ENCODE results near the gene SPHKAP.
A peak's percentile ranks its signal among the peaks of the same experiment; 100 is the strongest.
"Not testable (repeated sequence)": the region's sequence is repeated elsewhere in the genome, so short reads cannot be mapped to it uniquely, and the experiment has no call there.

Gene SPHKAP

GRCh38 chr2:228181098-228182019, at the start of gene SPHKAP:
Gene SPHKAP, minus strand, starts transcription at chr2:228181687. Its CDS starts 89 bp downstream, at chr2:228181598.
- ATAC-seq: peak; percentile 16; the same call in 1 of the 3 replicates
- TF ChIP-seq CSDC2 (CRISPR knock-in tag; IDR thresholded peaks at IDR 0.05): no peak
- no peak for TF ChIP-seq ZNF565 (CRISPR knock-in tag; conservative IDR thresholded peaks at IDR 0.05; ENCODE audit: low read depth)

- no peak for ATAC-seq
- TF ChIP-seq OSR1 (CRISPR knock-in tag; IDR thresholded peaks at IDR 0.05) (no peak), ESRRG (CRISPR knock-in tag; IDR thresholded peaks at IDR 0.05) (no peak), PPARA (CRISPR knock-in tag; IDR thresholded peaks at IDR 0.05; ENCODE audit: borderline replicate concordance) (no peak), ZFP3 (CRISPR knock-in tag; IDR thresholded peaks at IDR 0.05) (no peak), PATZ1 (CRISPR knock-in tag; IDR thresholded peaks at IDR 0.05; ENCODE audit: borderline replicate concordance) (no peak), TCF4 (CRISPR knock-in tag; IDR thresholded peaks at IDR 0.05; ENCODE audit: borderline replicate concordance) (no peak), ZC3H10 (CRISPR knock-in tag; IDR thresholded peaks at IDR 0.05) (no peak)
Observed at GRCh38 chr2:228227466-228227865, 46.0 kb upstream of the SPHKAP start.

GRCh38 chr2:228224410-228224809, 42.9 kb upstream of the SPHKAP start:
- no peak for TF ChIP-seq GLIS3 (CRISPR knock-in tag; IDR thresholded peaks at IDR 0.05)
- TF ChIP-seq ARNTL (CRISPR knock-in tag; IDR thresholded peaks at IDR 0.05; ENCODE audit: borderline replicate concordance, low read depth): no peak
- no peak for TF ChIP-seq PATZ1 (CRISPR knock-in tag; IDR thresholded peaks at IDR 0.05; ENCODE audit: borderline replicate concordance)
- no peak for TF ChIP-seq OSR1 (CRISPR knock-in tag; IDR thresholded peaks at IDR 0.05)
- no peak for TF ChIP-seq SNAI2 (CRISPR knock-in tag; IDR thresholded peaks at IDR 0.05)
- no peak for TF ChIP-seq ISL1 (CRISPR knock-in tag; IDR thresholded peaks at IDR 0.05)
- no peak for TF ChIP-seq PPARA (CRISPR knock-in tag; IDR thresholded peaks at IDR 0.05; ENCODE audit: borderline replicate concordance)
- TF ChIP-seq TOX (CRISPR knock-in tag; IDR thresholded peaks at IDR 0.05; ENCODE audit: borderline replicate concordance): no peak
- no peak for TF ChIP-seq TCF4 (CRISPR knock-in tag; IDR thresholded peaks at IDR 0.05; ENCODE audit: borderline replicate concordance)
- no peak for TF ChIP-seq ZC3H10 (CRISPR knock-in tag; IDR thresholded peaks at IDR 0.05)
- TF ChIP-seq ZFP30 (CRISPR knock-in tag; IDR thresholded peaks at IDR 0.05): no peak
- no peak for TF ChIP-seq ZNF70 (CRISPR knock-in tag; IDR thresholded peaks at IDR 0.05)
- TF ChIP-seq CSRNP3 (CRISPR knock-in tag; IDR thresholded peaks at IDR 0.05): no peak
- no peak for ATAC-seq

GRCh38 chr2:228218593-228218992, 37.1 kb upstream of the SPHKAP start:
- not testable (repeated sequence) for ATAC-seq

- ATAC-seq: no peak
- TF ChIP-seq CSDC2 (CRISPR knock-in tag; IDR thresholded peaks at IDR 0.05) (no peak), TSHZ2 (CRISPR knock-in tag; IDR thresholded peaks at IDR 0.05) (no peak), OSR1 (CRISPR knock-in tag; IDR thresholded peaks at IDR 0.05) (no peak), POU6F1 (CRISPR knock-in tag; IDR thresholded peaks at IDR 0.05; ENCODE audit: borderline replicate concordance, low read depth) (no peak), GLIS3 (CRISPR knock-in tag; IDR thresholded peaks at IDR 0.05) (no peak), BACH2 (CRISPR knock-in tag; IDR thresholded peaks at IDR 0.05; ENCODE audit: borderline replicate concordance) (no peak), ZFP3 (CRISPR knock-in tag; IDR thresholded peaks at IDR 0.05) (no peak), TOX (CRISPR knock-in tag; IDR thresholded peaks at IDR 0.05; ENCODE audit: borderline replicate concordance) (no peak), CSRNP3 (CRISPR knock-in tag; IDR thresholded peaks at IDR 0.05) (no peak), ARNTL (CRISPR knock-in tag; IDR thresholded peaks at IDR 0.05; ENCODE audit: borderline replicate concordance, low read depth) (no peak), ZFP30 (CRISPR knock-in tag; IDR thresholded peaks at IDR 0.05) (no peak)
Observed at GRCh38 chr2:228197504-228197903, 16.0 kb upstream of the SPHKAP start.

Data from SK-N-SH treated with all-trans-retinoic acid at 6 μM for 48 hours (cell line).